Measurements from ENCODE around the gene FOXR1.

FOXR1 gene

GRCh38 chr11:119024430-119025098, 53.0 kb downstream of the FOXR1 start:
- FAIRE-seq (no peak), DNase-seq (ENCODE audit: insufficient read length, low spot score) (no peak)

GRCh38 chr11:119025099-119025473, 53.5 kb downstream of the FOXR1 start:
- no peak for DNase-seq (ENCODE audit: insufficient read length, low spot score)
- no peak for FAIRE-seq

GRCh38 chr11:119025541-119025940, 54.0 kb downstream of the FOXR1 start:
- DNase-seq (ENCODE audit: insufficient read length, low spot score) = no peak
- FAIRE-seq = no peak

- FAIRE-seq = no peak
- no peak for DNase-seq (ENCODE audit: insufficient read length, low spot score)
Observed at GRCh38 chr11:119025978-119026766, 54.6 kb downstream of the FOXR1 start.

- DNase-seq (ENCODE audit: insufficient read length, low spot score) (no peak), FAIRE-seq (no peak)
Observed at GRCh38 chr11:119026970-119027369, 55.4 kb downstream of the FOXR1 start.

GRCh38 chr11:119027561-119028345, 56.2 kb downstream of the FOXR1 start:
- no peak for FAIRE-seq
- no peak for DNase-seq (ENCODE audit: insufficient read length, low spot score)

GRCh38 chr11:119028346-119029068, 56.9 kb downstream of the FOXR1 start:
- FAIRE-seq = no peak
- no peak for DNase-seq (ENCODE audit: insufficient read length, low spot score)

- no peak for DNase-seq (ENCODE audit: insufficient read length, low spot score)
- FAIRE-seq = no peak
Observed at GRCh38 chr11:119029069-119029339, 57.4 kb downstream of the FOXR1 start.

GRCh38 chr11:119029340-119030028, 57.9 kb downstream of the FOXR1 start:
- DNase-seq (ENCODE audit: insufficient read length, low spot score) (no peak), FAIRE-seq (peak; percentile 21)

- DNase-seq (ENCODE audit: insufficient read length, low spot score) (no peak), FAIRE-seq (peak; percentile 31)
Observed at GRCh38 chr11:119030029-119030328, 58.4 kb downstream of the FOXR1 start.

- peak; percentile 97 for FAIRE-seq
- peak; percentile 95 for DNase-seq (ENCODE audit: insufficient read length, low spot score)
Observed at GRCh38 chr11:119030329-119031047, 58.9 kb downstream of the FOXR1 start, which contains the start of gene SLC37A4. Gene SLC37A4, minus strand, starts transcription at chr11:119030877.
